D721Med (cell line): ENCODE data around the gene SERINC2.

Experiments
- DNase-seq: peaks from one replicate; pipeline ENCODE4 v3.0.0; 2011; ENCODE audit warnings: low spot score; ENCODE audit not compliant: insufficient read length
- FAIRE-seq: peaks from 2 replicates; lab custom pipeline; 2011; peaks lifted over from hg19 to GRCh38; lab: Jason Lieb, UNC
- TF ChIP-seq, protein P1 (sequence below): IDR thresholded peaks from 2 replicates; pipeline ENCODE4 v1.5.1; 2012; ENCODE audit warnings: mild to moderate bottlenecking, control low read depth; ENCODE audit not compliant: insufficient read depth; ENCODE audit errors: missing control alignments

SERINC2 gene

DNA sequence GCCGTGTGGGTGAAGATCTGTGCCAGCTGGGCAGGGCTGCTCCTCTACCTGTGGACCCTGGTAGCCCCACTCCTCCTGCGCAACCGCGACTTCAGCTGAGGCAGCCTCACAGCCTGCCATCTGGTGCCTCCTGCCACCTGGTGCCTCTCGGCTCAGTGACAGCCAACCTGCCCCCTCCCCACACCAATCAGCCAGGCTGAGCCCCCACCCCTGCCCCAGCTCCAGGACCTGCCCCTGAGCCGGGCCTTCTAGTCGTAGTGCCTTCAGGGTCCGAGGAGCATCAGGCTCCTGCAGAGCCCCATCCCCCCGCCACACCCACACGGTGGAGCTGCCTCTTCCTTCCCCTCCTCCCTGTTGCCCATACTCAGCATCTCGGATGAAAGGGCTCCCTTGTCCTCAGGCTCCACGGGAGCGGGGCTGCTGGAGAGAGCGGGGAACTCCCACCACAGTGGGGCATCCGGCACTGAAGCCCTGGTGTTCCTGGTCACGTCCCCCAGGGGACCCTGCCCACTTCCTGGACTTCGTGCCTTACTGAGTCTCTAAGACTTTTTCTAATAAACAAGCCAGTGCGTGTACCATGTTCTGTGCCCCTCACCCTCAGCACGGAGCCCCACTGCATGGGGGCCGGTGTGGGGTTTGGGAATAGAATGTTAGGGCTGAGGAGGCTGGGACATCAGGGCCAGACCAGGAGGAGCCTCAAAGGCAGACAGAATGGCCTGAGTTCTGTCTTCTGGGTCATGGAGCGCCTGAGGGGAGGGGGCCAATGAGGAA, 21.3 kb downstream of the SERINC2 start:
- TF ChIP-seq, protein P1, sequence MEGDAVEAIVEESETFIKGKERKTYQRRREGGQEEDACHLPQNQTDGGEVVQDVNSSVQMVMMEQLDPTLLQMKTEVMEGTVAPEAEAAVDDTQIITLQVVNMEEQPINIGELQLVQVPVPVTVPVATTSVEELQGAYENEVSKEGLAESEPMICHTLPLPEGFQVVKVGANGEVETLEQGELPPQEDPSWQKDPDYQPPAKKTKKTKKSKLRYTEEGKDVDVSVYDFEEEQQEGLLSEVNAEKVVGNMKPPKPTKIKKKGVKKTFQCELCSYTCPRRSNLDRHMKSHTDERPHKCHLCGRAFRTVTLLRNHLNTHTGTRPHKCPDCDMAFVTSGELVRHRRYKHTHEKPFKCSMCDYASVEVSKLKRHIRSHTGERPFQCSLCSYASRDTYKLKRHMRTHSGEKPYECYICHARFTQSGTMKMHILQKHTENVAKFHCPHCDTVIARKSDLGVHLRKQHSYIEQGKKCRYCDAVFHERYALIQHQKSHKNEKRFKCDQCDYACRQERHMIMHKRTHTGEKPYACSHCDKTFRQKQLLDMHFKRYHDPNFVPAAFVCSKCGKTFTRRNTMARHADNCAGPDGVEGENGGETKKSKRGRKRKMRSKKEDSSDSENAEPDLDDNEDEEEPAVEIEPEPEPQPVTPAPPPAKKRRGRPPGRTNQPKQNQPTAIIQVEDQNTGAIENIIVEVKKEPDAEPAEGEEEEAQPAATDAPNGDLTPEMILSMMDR, result no peak
- DNase-seq, result no peak
- no peak for FAIRE-seq

DNA sequence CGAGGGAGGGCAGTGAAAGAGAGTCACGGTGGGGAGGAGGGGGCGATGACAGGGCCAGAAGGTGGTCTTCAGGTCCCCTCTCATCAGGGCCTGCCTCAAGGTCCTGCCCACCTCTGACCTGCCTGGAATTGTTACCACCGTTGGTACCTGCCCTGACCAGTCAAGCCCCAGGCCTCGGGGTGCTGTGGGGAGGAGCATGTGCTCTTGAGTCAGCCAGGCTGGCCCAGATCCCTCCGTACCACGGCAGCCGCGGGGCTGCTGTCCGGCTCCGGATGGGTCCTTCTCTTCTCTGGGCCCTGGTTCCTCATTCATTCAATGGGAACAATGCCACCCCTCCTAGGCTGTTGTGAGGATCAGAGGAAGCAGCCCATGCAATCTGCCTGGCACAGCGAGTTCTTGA, 22.0 kb downstream of the SERINC2 start:
- DNase-seq (no peak), FAIRE-seq (no peak)
- TF ChIP-seq, protein P1, result no peak

DNA sequence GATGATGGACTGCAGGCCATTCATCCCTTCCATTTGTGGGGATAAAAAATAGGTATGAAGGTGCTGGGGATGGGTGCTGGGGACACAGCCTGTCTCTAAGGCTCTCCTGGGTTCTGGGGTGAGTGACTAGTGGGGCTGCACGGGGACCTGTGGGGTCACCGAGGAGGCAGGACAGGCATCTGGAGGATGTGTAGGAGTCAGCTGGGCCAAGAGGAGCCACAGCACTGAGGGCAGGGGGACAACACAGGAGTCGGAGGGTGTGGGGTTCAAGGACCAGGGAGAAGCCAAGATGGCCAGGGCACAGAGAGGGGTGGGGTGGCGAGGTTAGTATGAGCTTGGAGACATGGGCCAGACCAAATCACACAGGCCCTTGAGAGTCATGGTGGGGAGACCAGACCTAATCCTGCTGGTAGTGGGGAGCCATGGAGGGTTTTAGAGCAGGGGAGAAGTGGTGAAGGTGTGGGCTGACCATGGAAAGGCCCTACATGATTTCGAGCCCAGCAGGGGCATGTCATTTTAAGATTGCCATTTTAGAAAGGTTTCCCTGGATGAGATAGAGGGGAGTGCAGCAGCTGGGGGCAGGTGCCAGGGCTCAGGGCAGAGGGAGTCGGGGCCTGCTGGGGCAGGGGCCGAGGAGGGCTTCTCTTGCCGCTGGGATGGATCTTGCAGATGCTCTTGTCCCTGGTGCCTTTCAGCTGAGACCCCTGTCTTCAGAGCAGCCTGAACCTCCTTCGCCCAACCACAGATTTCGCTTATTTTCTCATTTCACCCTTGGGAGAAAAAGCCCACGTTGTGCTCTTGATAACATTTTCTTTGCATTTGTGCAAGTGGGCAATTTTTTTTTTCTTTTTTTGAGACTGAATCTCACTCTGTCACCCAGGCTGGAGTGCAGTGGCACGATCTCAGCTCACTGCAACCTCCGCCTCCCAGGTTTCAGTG, 22.7 kb downstream of the SERINC2 start:
- FAIRE-seq (no peak), DNase-seq (no peak)
- TF ChIP-seq, protein P1, result no peak

DNA sequence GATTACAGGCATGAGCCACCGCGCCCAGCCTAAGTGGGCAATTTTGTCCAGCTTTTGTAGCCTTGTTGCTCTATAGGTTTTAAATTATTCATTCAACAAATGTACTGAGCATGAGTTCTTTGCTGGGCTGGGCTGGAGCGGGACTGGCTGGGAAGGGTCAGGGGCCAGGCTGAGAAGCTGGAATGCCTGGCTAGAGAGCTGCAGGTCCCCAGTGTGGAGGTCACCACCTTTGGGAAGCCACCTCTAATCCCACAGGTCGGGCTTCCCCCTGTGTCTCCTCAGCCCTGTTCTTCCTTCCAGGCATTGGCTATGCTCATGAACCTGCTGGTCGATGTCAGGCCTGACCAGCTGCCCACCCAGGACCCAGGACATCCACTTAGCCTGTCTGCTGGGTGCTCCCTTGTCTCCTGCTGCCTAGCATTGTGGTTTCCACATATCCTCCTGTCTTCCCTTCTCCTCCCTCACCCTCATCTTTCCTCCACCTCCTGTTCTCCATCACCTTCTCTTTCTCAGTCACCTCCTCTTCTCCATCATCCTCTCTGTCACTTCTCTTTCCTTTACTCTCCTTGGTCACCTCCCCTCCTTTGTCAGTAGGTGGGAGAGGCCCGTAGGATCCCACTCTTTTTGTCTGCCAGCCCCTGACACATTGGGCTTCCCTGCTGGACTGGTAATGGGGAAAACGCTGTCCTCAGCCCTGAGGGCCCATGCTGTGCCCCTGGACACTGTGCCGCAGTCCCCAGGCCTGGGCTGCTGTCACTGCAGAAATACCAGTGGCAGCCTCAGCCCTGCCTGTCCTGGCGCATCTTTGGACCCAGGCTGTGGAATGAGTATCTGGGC, 23.8 kb downstream of the SERINC2 start:
- no peak for FAIRE-seq
- DNase-seq, result no peak
- TF ChIP-seq, protein P1, result no peak

DNA sequence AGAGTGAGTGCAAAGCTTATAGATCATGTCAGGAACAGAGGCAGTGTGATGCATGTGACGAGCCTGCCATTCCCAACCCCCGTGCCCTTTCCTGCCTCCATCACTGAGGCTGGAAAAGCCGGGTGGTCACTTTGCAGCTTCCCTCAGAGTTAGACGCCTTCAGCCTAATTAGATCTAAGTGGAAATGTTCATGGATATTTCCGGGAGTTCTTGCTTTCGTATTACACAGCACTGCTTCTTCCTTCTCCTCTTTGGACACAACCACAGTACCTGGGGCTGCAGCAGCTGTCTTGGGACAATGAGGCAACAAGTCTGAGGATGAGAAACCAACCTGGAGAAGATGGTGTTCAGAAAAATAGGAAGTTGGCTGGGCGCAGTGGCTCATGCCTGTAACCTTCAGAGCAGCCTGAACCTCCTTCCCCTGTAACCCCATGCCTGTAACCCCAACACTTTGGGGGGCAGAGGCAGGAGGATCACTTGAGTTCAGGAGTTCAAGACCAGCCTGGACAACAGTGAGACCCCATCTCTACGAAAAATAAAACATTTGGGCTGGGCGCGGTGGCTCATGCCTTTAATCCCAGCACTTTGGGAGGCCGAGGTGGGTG, 24.5 kb downstream of the SERINC2 start:
- TF ChIP-seq, protein P1, result no peak
- DNase-seq (no peak), FAIRE-seq (no peak)

DNA sequence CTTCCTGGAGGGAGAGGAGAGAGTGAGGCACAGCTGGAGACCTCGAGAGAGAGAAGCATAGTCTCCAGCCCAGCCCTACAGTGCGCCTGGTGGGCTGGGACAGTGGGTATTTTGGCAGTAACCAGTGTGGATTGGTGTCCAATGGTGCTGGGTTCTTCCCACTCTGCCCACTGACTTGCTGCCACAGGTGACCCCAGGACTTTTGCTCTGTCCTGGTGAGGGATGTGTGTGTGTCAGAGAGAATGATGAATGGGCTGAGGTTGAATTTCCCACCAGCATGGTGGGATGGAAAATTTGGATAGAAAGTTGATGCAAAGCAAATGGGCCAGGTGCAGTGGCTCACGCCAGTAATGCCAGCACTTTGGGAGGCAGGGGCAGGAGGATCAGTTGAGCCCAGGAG, 26.3 kb downstream of the SERINC2 start:
- TF ChIP-seq, protein P1, result no peak
- DNase-seq (no peak), FAIRE-seq (no peak)
